GF-D8 (cell line): ENCODE data around the gene ZNF526.
A peak's percentile ranks its signal among the peaks of the same experiment; 100 is the strongest.

Experiments used
- DNase-seq: peaks from one replicate; lab custom pipeline; 2025; lab: John Stamatoyannopoulos, UW

The ZNF526 gene

GRCh38 chr19:42219812-42220750, at the start of gene ZNF526:
ZNF526 (plus strand) TSS chr19:42220312; CDS start chr19:42224404, 4,092 bp downstream.
- DNase-seq: peak; percentile 93

GRCh38 chr19:42170715-42171114, 49.4 kb upstream of the ZNF526 start:
- DNase-seq: no peak

GRCh38 chr19:42172261-42172660, 47.9 kb upstream of the ZNF526 start:
- no peak for DNase-seq

GRCh38 chr19:42173695-42174094, 46.4 kb upstream of the ZNF526 start:
- no peak for DNase-seq

GRCh38 chr19:42174188-42174587, 45.9 kb upstream of the ZNF526 start:
- DNase-seq: no peak

- no peak for DNase-seq
Observed at GRCh38 chr19:42174958-42175734, 45.0 kb upstream of the ZNF526 start.

- DNase-seq: no peak
Observed at GRCh38 chr19:42175952-42176648, 44.0 kb upstream of the ZNF526 start.

- DNase-seq: no peak
Observed at GRCh38 chr19:42176649-42176989, 43.5 kb upstream of the ZNF526 start.

GRCh38 chr19:42176990-42177685, 43.0 kb upstream of the ZNF526 start:
- peak; percentile 17 for DNase-seq

GRCh38 chr19:42177686-42178019, 42.5 kb upstream of the ZNF526 start:
- no peak for DNase-seq

GRCh38 chr19:42178791-42179674, 41.1 kb upstream of the ZNF526 start:
- no peak for DNase-seq

- DNase-seq: no peak
Observed at GRCh38 chr19:42184401-42184861, 35.7 kb upstream of the ZNF526 start.

- peak; percentile 69 for DNase-seq
Observed at GRCh38 chr19:42185277-42185676, 34.8 kb upstream of the ZNF526 start.

GRCh38 chr19:42188665-42189064, 31.4 kb upstream of the ZNF526 start:
- no peak for DNase-seq

- DNase-seq: no peak
Observed at GRCh38 chr19:42189133-42189532, 31.0 kb upstream of the ZNF526 start.

- no peak for DNase-seq
Observed at GRCh38 chr19:42191330-42191729, 28.8 kb upstream of the ZNF526 start.

- no peak for DNase-seq
Observed at GRCh38 chr19:42191855-42192254, 28.3 kb upstream of the ZNF526 start.

- no peak for DNase-seq
Observed at GRCh38 chr19:42193294-42193693, 26.8 kb upstream of the ZNF526 start.

- no peak for DNase-seq
Observed at GRCh38 chr19:42193706-42194105, 26.4 kb upstream of the ZNF526 start.
